Embryonic facial prominence (tissue), 1 donor: ENCODE results near the gene SPAG16.

Experiments used
- DNase-seq: peaks from one replicate; pipeline ENCODE4 v3.0.0-alpha.2; 2016; ENCODE audit errors: extremely low spot score

Gene SPAG16

GRCh38 chr2:214264171-214264570 lies 979.9 kb downstream of the SPAG16 start:
- DNase-seq: no peak

GRCh38 chr2:214265991-214266489 lies 981.8 kb downstream of the SPAG16 start:
- no peak for DNase-seq

- DNase-seq: no peak
Measured at GRCh38 chr2:214277880-214278279, 993.6 kb downstream of the SPAG16 start.

DNA sequence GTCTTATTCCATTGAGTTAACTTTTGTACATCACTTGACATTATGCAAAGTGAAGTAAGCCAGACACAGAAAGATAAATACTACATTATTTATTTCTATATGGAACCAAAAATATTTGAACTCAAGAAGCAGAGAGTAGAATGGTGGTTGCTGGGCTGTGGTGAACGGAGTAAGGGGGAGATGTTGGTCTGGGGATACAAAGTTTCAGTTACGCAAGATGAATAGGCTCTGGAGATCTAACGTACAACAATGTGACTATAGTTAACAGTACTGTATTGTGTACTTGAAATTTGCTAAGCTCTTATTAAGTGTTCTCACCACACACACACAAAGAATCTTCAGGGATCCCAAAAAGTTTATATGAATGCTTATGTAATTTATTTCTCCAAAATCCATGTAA lies 1001.7 kb downstream of the SPAG16 start:
- DNase-seq: no peak

GRCh38 chr2:214293593-214293992 lies 1009.3 kb downstream of the SPAG16 start:
- DNase-seq: no peak

DNA sequence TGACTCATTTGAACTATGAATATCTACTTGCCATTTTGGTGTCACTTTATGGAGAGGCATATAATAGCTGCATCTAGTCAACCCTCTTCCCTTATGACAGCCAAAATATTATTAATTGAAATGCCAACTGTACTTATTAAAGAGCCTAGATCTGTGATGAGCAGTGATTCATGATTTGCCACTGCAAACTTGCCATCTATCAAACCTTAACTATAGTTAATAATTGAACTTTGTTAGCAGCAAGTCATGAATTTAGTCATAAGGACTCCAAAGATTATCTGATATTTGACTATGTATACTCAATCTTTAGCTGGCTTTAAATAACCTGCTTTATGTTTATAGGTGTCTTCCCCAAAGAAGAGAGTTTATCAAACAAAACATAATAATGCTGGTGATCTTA lies 1010.2 kb downstream of the SPAG16 start:
- DNase-seq: no peak

DNA sequence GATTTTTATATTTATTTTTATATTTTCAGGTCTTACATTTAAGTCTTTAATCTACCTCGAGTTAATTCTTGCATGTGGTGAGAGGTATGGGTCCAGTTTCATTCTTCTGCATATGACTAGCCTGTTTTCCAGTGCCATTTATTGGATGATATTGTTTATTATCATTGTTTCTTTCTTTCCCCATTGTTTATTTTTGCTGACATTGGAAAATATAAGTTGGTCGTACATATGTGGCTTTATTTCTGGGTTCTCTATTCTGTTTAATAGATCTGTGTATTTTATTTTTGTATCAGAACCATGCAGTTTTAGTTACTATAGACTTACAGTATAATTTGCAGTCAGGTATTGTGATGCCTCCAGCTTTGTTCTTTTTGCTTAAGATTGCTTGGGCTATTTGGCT lies 1013.2 kb downstream of the SPAG16 start:
- DNase-seq: no peak

DNA sequence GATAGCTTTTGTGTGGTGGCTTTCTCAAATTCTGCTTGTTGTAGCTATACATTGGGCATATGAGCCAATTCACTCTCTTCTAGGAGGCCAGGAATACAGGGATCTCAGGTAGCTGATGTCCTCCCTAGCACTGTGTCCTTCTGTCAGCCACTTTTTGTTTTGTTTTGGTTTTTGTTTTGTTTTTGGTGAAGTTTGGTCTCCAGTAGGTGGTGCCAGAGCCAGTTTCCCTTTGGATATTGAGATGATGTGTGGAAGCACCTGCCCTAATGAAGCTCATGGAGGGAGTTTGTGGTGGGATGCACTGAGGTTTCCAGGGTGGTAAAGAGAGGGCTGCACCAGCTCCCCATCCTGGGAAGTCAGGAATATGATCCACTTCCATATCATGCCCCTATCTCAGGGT lies 1026.1 kb downstream of the SPAG16 start:
- no peak for DNase-seq

- DNase-seq: no peak
Measured at GRCh38 chr2:214311031-214311533, 1026.8 kb downstream of the SPAG16 start.

- DNase-seq: no peak
Measured at GRCh38 chr2:214311931-214312749, 1027.9 kb downstream of the SPAG16 start.

- no peak for DNase-seq
Measured at GRCh38 chr2:214315324-214315723, 1031.1 kb downstream of the SPAG16 start.

DNA sequence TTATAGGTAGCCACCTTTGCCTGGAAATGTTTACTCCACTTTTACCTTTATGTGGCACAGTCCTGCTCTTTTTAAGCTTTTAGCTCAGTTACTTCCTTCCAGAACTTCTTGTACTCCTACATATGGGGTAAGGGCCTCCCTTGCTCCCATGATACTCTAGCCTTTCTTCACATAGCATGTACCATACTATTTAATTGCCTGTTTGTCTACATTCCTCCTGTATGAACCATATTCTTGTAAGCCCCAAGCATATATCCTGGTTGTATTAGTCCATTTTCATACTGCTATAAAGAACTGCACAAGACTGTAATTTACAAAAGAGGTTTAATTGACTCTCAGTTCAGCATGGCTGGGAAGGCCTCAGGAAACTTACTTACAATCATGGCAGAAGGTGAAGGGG lies 1035.9 kb downstream of the SPAG16 start:
- DNase-seq: no peak

DNA sequence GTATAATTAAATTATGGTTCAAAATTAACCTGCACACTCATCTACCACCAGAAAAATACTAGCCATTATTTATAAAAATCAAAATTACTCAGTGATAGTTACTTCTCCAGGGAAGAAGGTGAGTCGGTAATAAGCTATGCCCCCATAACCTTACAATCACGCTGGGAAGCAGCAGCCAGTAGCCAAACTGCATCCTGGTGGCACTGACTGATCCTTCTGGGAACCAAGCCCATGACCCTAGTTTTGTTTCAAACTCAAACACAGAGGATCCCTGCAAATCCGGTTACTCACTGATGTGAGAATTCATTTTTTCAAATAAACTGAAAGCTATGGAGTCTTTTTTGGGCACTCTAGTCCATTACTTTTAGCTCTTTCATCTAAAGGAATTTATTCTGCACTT lies 1038.4 kb downstream of the SPAG16 start:
- DNase-seq: no peak

GRCh38 chr2:214325404-214325803 lies 1041.1 kb downstream of the SPAG16 start:
- no peak for DNase-seq

DNA sequence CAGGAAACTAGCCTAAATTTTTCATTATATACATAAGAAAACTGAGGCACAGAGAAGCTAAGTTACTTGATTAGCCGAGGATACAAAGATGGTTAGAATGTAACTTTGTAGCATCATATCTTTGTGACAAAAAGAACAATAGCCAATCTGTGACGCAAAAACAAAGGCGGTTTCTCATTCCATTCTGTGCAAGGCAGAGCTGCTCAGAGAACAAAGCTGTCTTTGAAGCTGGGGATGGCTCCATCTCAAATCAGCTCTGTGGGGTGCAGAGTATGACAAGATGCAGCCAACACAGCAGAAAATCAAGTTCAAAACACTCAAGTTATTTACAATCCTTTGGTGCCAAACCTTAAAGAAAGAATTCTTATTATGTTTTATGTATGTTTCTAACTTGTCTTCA lies 1044.7 kb downstream of the SPAG16 start:
- no peak for DNase-seq

- no peak for DNase-seq
Measured at GRCh38 chr2:214341646-214342045, 1057.4 kb downstream of the SPAG16 start.

DNA sequence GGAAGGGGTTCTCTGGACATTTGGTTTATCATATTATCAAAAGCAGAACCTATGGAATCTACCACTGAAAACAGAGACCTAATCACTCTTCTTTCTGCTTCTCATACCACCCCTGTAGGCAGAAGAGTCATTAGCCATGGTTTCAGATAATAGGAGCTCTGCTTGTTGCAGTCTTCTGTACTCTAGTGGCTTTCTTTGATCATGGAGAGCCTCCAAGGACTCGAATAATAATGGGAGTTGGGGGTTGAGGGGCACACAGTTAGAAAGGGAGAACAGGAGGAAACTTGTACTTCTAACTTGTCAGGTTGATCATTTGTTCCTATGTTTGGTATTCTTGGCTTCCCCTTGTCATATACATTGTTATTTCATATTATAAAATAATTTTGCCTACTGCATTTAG lies 1074.2 kb downstream of the SPAG16 start:
- no peak for DNase-seq

- no peak for DNase-seq
Measured at GRCh38 chr2:214361116-214361515, 1076.9 kb downstream of the SPAG16 start.

DNA sequence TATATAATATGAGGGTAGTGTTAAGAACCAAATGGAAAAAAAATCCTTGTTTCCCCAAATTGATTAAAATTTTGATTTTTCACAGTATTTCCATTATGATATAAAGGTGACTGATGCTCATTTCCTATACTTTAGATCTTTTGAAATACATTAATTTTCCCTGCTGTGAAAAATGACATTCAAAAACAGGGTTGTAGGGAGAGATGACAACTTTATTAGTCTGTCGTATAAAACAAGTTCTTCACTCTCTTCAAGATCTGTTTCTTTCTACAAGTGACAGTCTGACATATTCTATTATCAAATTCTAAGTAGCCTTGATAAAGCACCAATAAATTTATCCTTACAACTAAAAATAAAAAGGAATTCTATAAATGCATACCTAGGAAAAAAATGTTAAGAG lies 1081.3 kb downstream of the SPAG16 start:
- DNase-seq: no peak

GRCh38 chr2:214367171-214367570 lies 1082.9 kb downstream of the SPAG16 start:
- no peak for DNase-seq

GRCh38 chr2:214376618-214377285 lies 1092.5 kb downstream of the SPAG16 start:
- DNase-seq: no peak

- DNase-seq: no peak
Measured at GRCh38 chr2:214377286-214377624, 1093.0 kb downstream of the SPAG16 start.

DNA sequence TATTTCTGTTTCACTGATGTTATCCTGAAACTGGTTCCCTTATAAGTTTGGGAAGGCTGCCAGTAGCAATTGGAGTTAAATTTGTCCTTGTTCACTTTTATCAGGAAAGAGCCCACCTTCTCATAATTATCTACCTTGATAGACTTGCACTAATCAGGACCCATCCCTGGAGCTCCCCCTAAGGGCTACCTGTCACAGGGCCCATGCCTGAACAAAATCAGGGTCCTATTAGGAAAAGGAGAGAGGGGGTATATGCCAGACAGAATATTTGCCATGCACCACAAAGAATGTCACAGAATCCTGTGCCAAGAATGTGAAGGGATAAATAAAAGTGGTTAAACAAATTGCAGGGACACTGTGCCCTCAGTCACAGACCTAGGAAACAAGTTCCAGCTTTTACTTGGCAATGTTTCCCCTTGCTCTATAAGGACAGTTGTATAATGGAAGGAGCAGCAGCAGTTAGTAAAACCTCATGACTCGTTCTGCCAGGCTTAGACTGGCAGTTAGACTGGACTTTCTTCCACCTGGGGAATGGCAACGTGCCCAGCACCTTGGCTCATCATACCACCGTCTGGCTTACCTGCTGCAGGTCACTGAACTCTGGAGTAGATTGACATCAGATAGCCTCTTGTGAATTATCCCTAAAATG lies 1094.3 kb downstream of the SPAG16 start:
- DNase-seq: no peak
